Right atrium auricular region (tissue), 2 donors: ENCODE results near the gene SH2D7. TPM values are rescaled to one million over a fixed set of nuclear protein-coding genes. Genes with fewer than 3 reads are reported as not detected.

ENCODE experiments used
- DNase-seq: peaks from one replicate; pipeline ENCODE4 v3.0.0-alpha.2; 2019; ENCODE audit warnings: low spot score
- H3K27ac ChIP-seq, 2 donors: fragments of 200-600 bp; sonication (generic); 1 replicate in 1 of 2; 2 replicates in 1 of 2; pipeline ENCODE4 v1.5.1; 2016 to 2019
- H3K27me3 ChIP-seq, 2 donors: fragments of 200-600 bp; sonication (generic); one replicate each; pipeline versions ENCODE4 v1.5.1 to v1.6.0; 2017 to 2019
- H3K36me3 ChIP-seq: fragments of 200-600 bp; sonication (generic); one replicate; pipeline ENCODE4 v1.5.1; 2016
- H3K4me1 ChIP-seq, 2 donors: fragments of 200-600 bp; sonication (generic); one replicate each; pipeline versions ENCODE4 v1.5.1 to v1.6.0; 2017 to 2019
- H3K4me3 ChIP-seq, 2 donors: fragments of 200-600 bp; sonication (generic); 1 replicate in 1 of 2; 2 replicates in 1 of 2; pipeline ENCODE4 v1.5.1; 2017 to 2019; ENCODE audit warnings: mild to moderate bottlenecking in 1 of 2, moderate library complexity in 1 of 2
- H3K9me3 ChIP-seq, 2 donors: fragments of 200-600 bp; sonication (generic); one replicate each; pipeline ENCODE4 v1.5.1; 2019
- CTCF ChIP-seq, 2 donors: fragments of 200-600 bp; sonication (generic); IDR thresholded peaks; one replicate each; pipeline ENCODE4 v1.5.1; 2019; ENCODE audit warnings: antibody characterized with exemption in 2 of 2
- total RNA-seq, 2 donors: library from RNA; depleted of rRNA; stranded (reverse); fragments of >200 nt; gene quantifications; one replicate each; pipeline ENCODE4 v1.1.0, GENCODE V29; 2016

The SH2D7 gene
- total RNA-seq, 2 donors from 2014 or later = not detected

GRCh38 chr15:78072080-78072892 is 20.1 kb upstream of the SH2D7 start:
- no peaks in the 10 kb centered on the region for H3K36me3 ChIP-seq
- H3K4me3 ChIP-seq = no peak overlapping the region
- peak overlapping the region; percentile 53 to 56 for H3K27ac ChIP-seq
- H3K4me1 ChIP-seq = peaks cover 0 to 72% of the 10 kb centered on the region in 2 donors
- no peak for TF ChIP-seq CTCF (IDR thresholded peaks at IDR 0.05)
- no peaks in the 10 kb centered on the region for H3K27me3 ChIP-seq
- DNase-seq = no peak
- no peaks in the 10 kb centered on the region for H3K9me3 ChIP-seq

DNA sequence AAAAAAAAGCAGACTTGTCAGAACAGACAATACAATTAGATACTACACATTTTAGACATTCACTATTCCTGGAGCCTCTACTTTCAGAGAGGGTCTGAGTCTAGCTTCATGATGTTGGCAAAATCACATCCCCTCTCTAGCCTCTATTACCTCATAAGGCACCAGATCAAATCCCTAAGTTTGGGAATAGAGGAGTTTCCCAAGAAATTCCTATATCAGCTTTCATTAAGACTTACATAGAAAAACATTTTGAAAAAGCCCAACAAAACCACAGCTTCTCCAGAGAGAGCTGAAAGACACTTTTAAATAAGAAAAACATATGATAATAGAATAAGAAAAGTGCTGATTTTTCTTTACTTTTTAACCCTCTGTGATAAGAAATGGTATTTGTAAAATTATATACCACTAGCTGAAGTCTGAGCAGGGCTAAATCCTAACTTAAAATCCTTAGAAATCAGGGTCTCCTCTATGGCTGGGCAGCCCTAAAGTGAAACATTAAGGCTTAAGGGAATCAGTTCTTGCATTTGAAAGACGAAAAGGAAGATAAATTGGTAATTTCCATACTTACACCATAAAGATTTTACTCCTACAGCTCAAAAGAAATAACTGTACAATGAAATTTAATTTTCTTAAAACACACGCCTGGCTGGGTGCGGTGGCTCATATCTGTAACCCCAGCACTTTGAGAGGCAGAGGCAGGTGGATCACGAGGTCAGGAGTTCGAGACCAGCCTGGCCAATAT is 19.1 kb upstream of the SH2D7 start:
- H3K36me3 ChIP-seq = no peaks in the 10 kb centered on the region
- no peaks in the 10 kb centered on the region for H3K9me3 ChIP-seq
- no peaks in the 10 kb centered on the region for H3K27me3 ChIP-seq
- TF ChIP-seq CTCF (IDR thresholded peaks at IDR 0.05) = no peak
- peak overlapping the region; percentile 53 to 56 for H3K27ac ChIP-seq
- no peak overlapping the region for H3K4me3 ChIP-seq
- DNase-seq = no peak
- H3K4me1 ChIP-seq = peaks cover 0 to 69% of the 10 kb centered on the region in 2 donors

- Histone ChIP-seq H3K9me3 (no peaks in the 10 kb centered on the region), H3K4me1 (peaks cover 0 to 52% of the 10 kb centered on the region in 2 donors), H3K27ac (peak overlapping the region; percentile 87 to 91), H3K27me3 (no peaks in the 10 kb centered on the region), H3K36me3 (no peaks in the 10 kb centered on the region), H3K4me3 (peak overlapping the region; percentile 74 to 88)
- no peak for DNase-seq
- TF ChIP-seq CTCF (IDR thresholded peaks at IDR 0.05) = peak in 1 of 2 donors; percentile 2
Observed at GRCh38 chr15:78075490-78076230, 16.7 kb upstream of the SH2D7 start.

DNA sequence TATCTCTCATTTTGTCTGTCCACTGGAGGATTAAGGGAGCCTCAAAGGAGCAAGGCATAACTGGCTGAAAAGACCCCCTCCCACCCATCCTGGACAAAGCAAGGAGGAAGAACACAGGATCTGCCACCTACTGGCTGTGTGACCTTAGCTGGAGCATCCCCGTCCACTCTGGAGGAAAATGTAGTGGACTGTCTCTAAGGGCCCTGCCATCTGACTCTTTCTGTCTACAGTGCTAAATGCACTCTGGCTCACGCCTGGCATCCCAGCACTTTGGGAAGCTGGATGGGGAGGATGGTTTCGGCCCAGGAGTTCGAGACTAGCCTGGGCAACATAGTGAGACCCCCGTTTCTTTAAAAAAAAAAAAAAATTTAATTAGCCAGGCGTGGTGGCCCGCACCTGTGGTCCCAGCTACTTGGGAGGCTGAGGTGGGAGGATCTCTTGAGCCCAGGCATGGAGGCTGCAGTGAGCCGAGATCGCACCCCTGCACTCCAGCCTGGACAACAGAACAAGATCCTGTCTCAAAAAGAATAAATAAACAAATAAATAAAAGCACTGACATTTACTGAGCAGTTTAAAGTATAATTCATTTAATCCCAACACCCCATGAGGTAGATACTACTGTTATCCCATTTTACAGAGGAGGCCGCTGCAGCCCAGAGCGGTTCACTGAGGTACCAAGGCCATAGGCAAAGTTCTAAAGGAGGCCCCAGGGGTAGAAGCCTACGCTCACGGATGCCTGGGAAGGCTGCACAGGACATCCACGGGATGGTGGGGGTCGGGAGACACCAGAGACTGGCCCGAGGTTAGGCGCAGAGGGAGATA is 15.9 kb upstream of the SH2D7 start:
- peak overlapping the region; percentile 74 to 88 for H3K4me3 ChIP-seq
- DNase-seq = no peak
- H3K9me3 ChIP-seq = no peaks in the 10 kb centered on the region
- H3K36me3 ChIP-seq = no peaks in the 10 kb centered on the region
- H3K4me1 ChIP-seq = peaks cover 0 to 49% of the 10 kb centered on the region in 2 donors
- no peak for TF ChIP-seq CTCF (IDR thresholded peaks at IDR 0.05)
- H3K27me3 ChIP-seq = no peaks in the 10 kb centered on the region
- peak overlapping the region; percentile 87 to 91 for H3K27ac ChIP-seq
